ENCODE measurements around the gene MTUS2.

- TF ChIP-seq CTCF (IDR thresholded peaks at IDR 0.05) (no peak), POLR2A (IDR thresholded peaks at IDR 0.05) (no peak)
Observed at GRCh38 chr13:29046588-29046987, 226.4 kb downstream of the MTUS2 start.
